Stomach (tissue), 9 donors: Measurements from ENCODE around the gene ASAP2. TPM values are rescaled to one million over a fixed set of nuclear protein-coding genes. Genes with fewer than 3 reads are reported as not detected.

ENCODE experiments used
- DNase-seq, 2 donors: peaks; one replicate each; pipeline versions ENCODE4 v3.0.0 to v3.0.0-alpha.2; 2013 to 2019
- H3K27ac ChIP-seq, 5 donors: fragments of 200-600 bp in 4 of 5; sonication (generic) in 4 of 5; one replicate each; pipeline ENCODE4 v1.5.1; 2013 to 2019; ENCODE audit warnings: mild to moderate bottlenecking in 1 of 5, moderate library complexity in 1 of 5
- H3K27me3 ChIP-seq, 3 donors: fragments of 200-600 bp; sonication (generic); one replicate each; pipeline ENCODE4 v1.5.1; 2017 to 2019; ENCODE audit warnings: mixed run types in 1 of 3
- H3K36me3 ChIP-seq, 4 donors: fragments of 200-600 bp; sonication (generic); 1 replicate in 3 of 4; 2 replicates in 1 of 4; pipeline ENCODE4 v1.5.1; 2016 to 2019
- H3K4me1 ChIP-seq, 4 donors: fragments of 200-600 bp; sonication (generic); one replicate each; pipeline ENCODE4 v1.5.1; 2016 to 2019
- H3K4me3 ChIP-seq, 4 donors: fragments of 200-600 bp; sonication (generic) in 3 of 4; one replicate each; pipeline ENCODE4 v1.5.1; 2016 to 2019; ENCODE audit warnings: mild to moderate bottlenecking in 1 of 4
- H3K9me3 ChIP-seq, 4 donors: fragments of 200-600 bp; sonication (generic); one replicate each; pipeline ENCODE4 v1.5.1; 2016 to 2019
- CTCF ChIP-seq, 7 experiments: fragments of 450-650 bp in 4 of 7; fragments of 200-600 bp in 3 of 7; sonication (generic) in 3 of 7; IDR thresholded peaks; one replicate each; pipeline ENCODE4 v1.5.1; 2016 to 2019; ENCODE audit warnings: antibody characterized with exemption in 7 of 7, control low read depth in 2 of 7, mild to moderate bottlenecking in 1 of 7
- EP300 ChIP-seq: sonication (generic); formaldehyde crosslinking; IDR thresholded peaks from one replicate; pipeline ENCODE4 v1.6.1; 2017; ENCODE audit warnings: antibody characterized with exemption
- POLR2A ChIP-seq, 4 donors: fragments of 450-650 bp; IDR thresholded peaks; one replicate each; pipeline ENCODE4 v1.6.1; 2016; ENCODE audit warnings: antibody characterized with exemption in 4 of 4, control low read depth in 2 of 4, mild to moderate bottlenecking in 1 of 4, moderate library complexity in 1 of 4
- POLR2AphosphoS5 ChIP-seq, 3 donors: sonication (generic); formaldehyde crosslinking; IDR thresholded peaks; one replicate each; pipeline ENCODE4 v1.6.1; 2016; ENCODE audit warnings: antibody characterized with exemption in 3 of 3
- WGBS, 5 donors: extraction: QIAGEN DNeasy Blood & Tissue Kit in 3 of 5; methylation state at CpG; one replicate each; pipeline versions ENCODE4 v1.1.5 to v1.1.7; 2013 to 2018; 5-methylcytosine and 5-hydroxymethylcytosine counted together
- intact Hi-C: fragments of 100-400 bp; cut with DNase I; formaldehyde crosslinking; loops from one replicate; pipeline ENCODE4 v1.15.1; 2023; ENCODE audit warnings: low total_unique reads
- polyA plus RNA-seq, 3 donors: library from polyadenylated mRNA; stranded (reverse); fragments of 200-250 nt; gene quantifications; one replicate each; pipeline ENCODE4 v1.2.3, GENCODE V29; 2013
- total RNA-seq, 5 donors: library from RNA; depleted of rRNA; stranded (reverse); fragments of >200 nt; gene quantifications; one replicate each; pipeline versions ENCODE4 v1.1.0 to v1.2.3, GENCODE V29; 2014 to 2016
- donor health status: healthy with polysubstance abuse.
- donor health status: Bipolar disorder and iron deficiency.
- donor health status: healthy.

Gene ASAP2
- total and polyA plus RNA-seq, 8 donors, result 9.7 to 55.4 (median 33.7) TPM

- Histone ChIP-seq H3K27ac (no peak overlapping the region), H3K4me3 (no peak overlapping the region), H3K36me3 (no peaks in the 10 kb centered on the region), H3K27me3 (no peaks in the 10 kb centered on the region), H3K9me3 (no peaks in the 10 kb centered on the region), H3K4me1 (peaks cover 13 to 62% (median 33%) of the 10 kb centered on the region in 4 donors)
- intact Hi-C loops, result no loop called here
- no peak for DNase-seq
- no peak for TF ChIP-seq POLR2AphosphoS5 (IDR thresholded peaks at IDR 0.05)
- TF ChIP-seq CTCF (IDR thresholded peaks at IDR 0.05), result no peak
- no peak for TF ChIP-seq EP300
- TF ChIP-seq POLR2A (IDR thresholded peaks at IDR 0.05), result no peak
Measured at GRCh38 chr2:9220201-9220600, 13.6 kb downstream of the ASAP2 start.

- no peak for DNase-seq
- H3K27ac ChIP-seq, result no peak overlapping the region
- intact Hi-C loops, result no loop called here
Measured at GRCh38 chr2:9221223-9221622, 14.6 kb downstream of the ASAP2 start.

GRCh38 chr2:9222239-9222892 is 15.8 kb downstream of the ASAP2 start:
- intact Hi-C loops, result no loop called here
- TF ChIP-seq EP300, result no peak
- no peak for TF ChIP-seq POLR2A (IDR thresholded peaks at IDR 0.05)
- H3K27me3 ChIP-seq, result no peaks in the 10 kb centered on the region
- H3K27ac ChIP-seq, result peak overlapping the region in 1 of 5 donors; percentile 7
- H3K4me1 ChIP-seq, result peaks cover 10 to 64% (median 27%) of the 10 kb centered on the region in 4 donors
- no peak overlapping the region for H3K4me3 ChIP-seq
- DNase-seq, result no peak
- H3K36me3 ChIP-seq, result no peaks in the 10 kb centered on the region
- 31 to 57% (median 46%) methylated on average over 8 to 9 of the region's 9 CpGs for WGBS, 5 donors
- H3K9me3 ChIP-seq, result no peaks in the 10 kb centered on the region

More at GRCh38 chr2:9221223-9221622, 14.6 kb downstream of the ASAP2 start:
- no peak for TF ChIP-seq CTCF (IDR thresholded peaks at IDR 0.05)
- TF ChIP-seq EP300, result no peak
- H3K36me3 ChIP-seq, result no peaks in the 10 kb centered on the region
- WGBS, 5 donors, result 33 to 89% (median 76%) methylated on average over 1 of the region's 1 CpG
- H3K27me3 ChIP-seq, result no peaks in the 10 kb centered on the region
- no peak overlapping the region for H3K4me3 ChIP-seq
- H3K4me1 ChIP-seq, result peaks cover 11 to 62% (median 28%) of the 10 kb centered on the region in 4 donors
- no peaks in the 10 kb centered on the region for H3K9me3 ChIP-seq

- TF ChIP-seq POLR2A (IDR thresholded peaks at IDR 0.05) (no peak), CTCF (IDR thresholded peaks at IDR 0.05) (no peak), POLR2AphosphoS5 (IDR thresholded peaks at IDR 0.05) (no peak), EP300 (no peak)
- no peak for DNase-seq
- H3K27ac ChIP-seq, result peak overlapping the region in 1 of 5 donors; percentile 7
- 72 to 90% (median 81%) methylated on average over 2 of the region's 2 CpGs for WGBS, 5 donors
- no peaks in the 10 kb centered on the region for H3K27me3 ChIP-seq
- no peaks in the 10 kb centered on the region for H3K36me3 ChIP-seq
- H3K9me3 ChIP-seq, result no peaks in the 10 kb centered on the region
- H3K4me1 ChIP-seq, result peaks cover 10 to 69% (median 28%) of the 10 kb centered on the region in 4 donors
- no peak overlapping the region for H3K4me3 ChIP-seq
- intact Hi-C loops, result no loop called here
Measured at GRCh38 chr2:9222893-9223287, 16.3 kb downstream of the ASAP2 start.

- WGBS, 5 donors, result 78 to 83% (median 79%) methylated on average over 10 of the region's 10 CpGs
- intact Hi-C loops, result no loop called here
- no peaks in the 10 kb centered on the region for H3K36me3 ChIP-seq
- no peaks in the 10 kb centered on the region for H3K27me3 ChIP-seq
- no peak overlapping the region for H3K27ac ChIP-seq
- TF ChIP-seq CTCF (IDR thresholded peaks at IDR 0.05) (no peak), POLR2AphosphoS5 (IDR thresholded peaks at IDR 0.05) (no peak), POLR2A (IDR thresholded peaks at IDR 0.05) (no peak), EP300 (no peak)
- H3K9me3 ChIP-seq, result no peaks in the 10 kb centered on the region
- DNase-seq, result no peak
- H3K4me3 ChIP-seq, result no peak overlapping the region
- H3K4me1 ChIP-seq, result peaks cover 33 to 90% (median 52%) of the 10 kb centered on the region in 4 donors
Measured at GRCh38 chr2:9225806-9226205, 19.2 kb downstream of the ASAP2 start.
